Spleen (tissue), 11 donors: ENCODE results near the gene GDF2. TPM values are rescaled to one million over a fixed set of nuclear protein-coding genes. Genes with fewer than 3 reads are reported as not detected.

ENCODE experiments used
- DNase-seq: peaks from one replicate; pipeline ENCODE4 v3.0.0-alpha.2; 2020
- H3K27ac ChIP-seq, 8 donors: fragments of 200-600 bp; sonication (generic) in 7 of 8; 1 replicate in 4 of 8; 2 replicates in 4 of 8; pipeline versions ENCODE4 v1.5.0 to v1.8.0; 2016 to 2021; ENCODE audit warnings: inconsistent platforms in 4 of 8, mild to moderate bottlenecking in 4 of 8, moderate library complexity in 1 of 8
- H3K27me3 ChIP-seq, 7 donors: fragments of 200-600 bp; sonication (generic) in 6 of 7; replicated peaks in 1 of 7; 1 replicate in 4 of 7; 2 replicates in 3 of 7; pipeline versions ENCODE4 v1.5.0 to v1.8.0; 2016 to 2021; ENCODE audit warnings: inconsistent platforms in 3 of 7, mild to moderate bottlenecking in 1 of 7
- H3K36me3 ChIP-seq, 6 donors: fragments of 200-600 bp; sonication (generic) in 5 of 6; 1 replicate in 4 of 6; 2 replicates in 2 of 6; pipeline versions ENCODE4 v1.5.0 to v1.8.0; 2016 to 2021; ENCODE audit warnings: inconsistent platforms in 2 of 6
- H3K4me1 ChIP-seq, 6 donors: fragments of 200-600 bp; sonication (generic) in 5 of 6; 1 replicate in 3 of 6; 2 replicates in 3 of 6; pipeline versions ENCODE4 v1.5.0 to v1.8.0; 2016 to 2021; ENCODE audit warnings: inconsistent platforms in 3 of 6
- H3K4me3 ChIP-seq, 8 donors: fragments of 200-600 bp; sonication (generic) in 7 of 8; 1 replicate in 4 of 8; 2 replicates in 4 of 8; pipeline versions ENCODE4 v1.5.0 to v1.8.0; 2016 to 2021; ENCODE audit warnings: inconsistent platforms in 4 of 8, mild to moderate bottlenecking in 4 of 8, moderate library complexity in 2 of 8
- H3K9me3 ChIP-seq, 8 donors: fragments of 200-600 bp; sonication (generic) in 7 of 8; 1 replicate in 4 of 8; 2 replicates in 4 of 8; pipeline versions ENCODE4 v1.5.0 to v1.8.0; 2016 to 2021; ENCODE audit warnings: inconsistent platforms in 4 of 8
- CTCF ChIP-seq, 11 experiments: fragments of 200-600 bp in 7 of 11; fragments of 450-650 bp in 4 of 11; sonication (generic) in 4 of 11; IDR thresholded peaks in 8 of 11; conservative IDR thresholded peaks in 3 of 11; 1 replicate in 7 of 11; 2 replicates in 4 of 11; pipeline versions ENCODE4 v1.4.0 to v1.8.0; 2016 to 2021; ENCODE audit warnings: antibody characterized with exemption in 11 of 11, inconsistent platforms in 4 of 11, mild to moderate bottlenecking in 1 of 11
- POLR2A ChIP-seq, 3 donors: fragments of 450-650 bp; IDR thresholded peaks; one replicate each; pipeline ENCODE4 v1.5.1; 2017; ENCODE audit warnings: antibody characterized with exemption in 3 of 3, mild to moderate bottlenecking in 1 of 3
- POLR2AphosphoS5 ChIP-seq, 3 donors: sonication (generic); formaldehyde crosslinking; IDR thresholded peaks; one replicate each; pipeline ENCODE4 v1.5.1; 2017; ENCODE audit warnings: antibody characterized with exemption in 3 of 3
- WGBS, 5 donors: extraction: QIAGEN DNeasy Blood & Tissue Kit in 3 of 5; methylation state at CpG; one replicate each; pipeline versions ENCODE4 v1.1.5 to v1.1.7; 2013 to 2018; 5-methylcytosine and 5-hydroxymethylcytosine counted together
- intact Hi-C: fragments of 100-400 bp; cut with DNase I; formaldehyde crosslinking; loops from one replicate; pipeline ENCODE4 v1.15.0; 2023; ENCODE audit warnings: low total_unique reads
- polyA plus RNA-seq, 3 donors: library from polyadenylated mRNA; stranded (reverse); fragments of 200-250 nt; gene quantifications; one replicate each; pipeline ENCODE4 v1.2.1, GENCODE V29; 2013
- total RNA-seq, 7 donors: library from RNA; depleted of rRNA in 3 of 7; stranded (reverse); fragments of >200 nt in 3 of 7; fragmentation: NEBNext Ultra II Directional in 4 of 7; extraction: Animal tissue kit (Norgen Biotek cat#: 25700) in 4 of 7; gene quantifications; one replicate each; pipeline versions ENCODE4 v1.1.0 to v1.2.1, GENCODE V29; 2016 to 2021
- donor health status: healthy with polysubstance abuse.
- donor health status: DM: no; HTN: no; CAD: no; lungs with moderate emphysema.
- donor health status: DM: no; HTN: no; CAD: no.
- donor health status: Bipolar disorder and iron deficiency.
- donor health status: healthy.
- donor health status: DM: no; HTN: no; CAD: no.
- donor health status: DM: yes; HTN: yes; CAD: no.

GDF2 gene
- total and polyA plus RNA-seq, 10 donors: not detected

DNA sequence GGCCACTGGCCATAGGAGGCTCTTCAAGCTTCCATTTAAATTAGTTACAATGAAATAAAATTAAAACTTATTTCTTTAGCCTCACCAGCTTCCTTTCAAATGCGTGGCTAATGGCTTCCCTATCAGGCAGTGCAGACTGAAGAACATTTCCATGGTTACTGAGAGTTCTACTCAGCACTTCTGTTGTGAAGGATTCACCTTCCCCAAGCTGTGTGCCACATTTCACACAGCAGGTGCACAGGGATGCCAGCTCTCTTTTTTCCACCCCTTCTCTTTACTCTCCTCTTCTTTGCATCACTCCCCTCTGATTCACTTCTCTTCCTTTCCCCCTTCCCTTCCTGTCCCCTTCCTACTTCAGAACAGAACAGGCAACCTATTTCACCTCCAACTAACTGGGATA lies 833 bp downstream of the GDF2 start:
- H3K4me1 ChIP-seq: no peaks in the 10 kb centered on the region
- intact Hi-C loops: no loop called here
- peaks cover 0 to 17% (median 0%) of the 10 kb centered on the region in 7 donors for H3K27me3 ChIP-seq
- WGBS, 5 donors: 56 to 82% (median 72%) methylated on average over 1 of the region's 1 CpG
- H3K36me3 ChIP-seq: no peaks in the 10 kb centered on the region
- no peak overlapping the region for H3K4me3 ChIP-seq
- TF ChIP-seq POLR2A (IDR thresholded peaks at IDR 0.05) (no peak), POLR2AphosphoS5 (IDR thresholded peaks at IDR 0.05) (no peak), CTCF (IDR thresholded peaks at IDR 0.05 in 8 of 11, conservative IDR thresholded peaks at IDR 0.05 in 3 of 11) (no peak)
- H3K9me3 ChIP-seq: no peaks in the 10 kb centered on the region
- no peak overlapping the region for H3K27ac ChIP-seq
- DNase-seq: no peak

GRCh38 chr10:47323636-47324296 lies 1.5 kb downstream of the GDF2 start:
- no peak overlapping the region for H3K4me3 ChIP-seq
- intact Hi-C loops: no loop called here
- no peak overlapping the region for H3K27ac ChIP-seq
- no peaks in the 10 kb centered on the region for H3K36me3 ChIP-seq
- no peak for DNase-seq
- H3K27me3 ChIP-seq: peaks cover 0 to 17% (median 0%) of the 10 kb centered on the region in 7 donors
- WGBS, 5 donors: 60 to 73% (median 62%) methylated on average over 4 to 5 of the region's 5 CpGs
- no peak for TF ChIP-seq POLR2A (IDR thresholded peaks at IDR 0.05)
- no peak for TF ChIP-seq CTCF (IDR thresholded peaks at IDR 0.05 in 8 of 11, conservative IDR thresholded peaks at IDR 0.05 in 3 of 11)
- TF ChIP-seq POLR2AphosphoS5 (IDR thresholded peaks at IDR 0.05): no peak
- H3K4me1 ChIP-seq: no peaks in the 10 kb centered on the region
- H3K9me3 ChIP-seq: no peaks in the 10 kb centered on the region

DNA sequence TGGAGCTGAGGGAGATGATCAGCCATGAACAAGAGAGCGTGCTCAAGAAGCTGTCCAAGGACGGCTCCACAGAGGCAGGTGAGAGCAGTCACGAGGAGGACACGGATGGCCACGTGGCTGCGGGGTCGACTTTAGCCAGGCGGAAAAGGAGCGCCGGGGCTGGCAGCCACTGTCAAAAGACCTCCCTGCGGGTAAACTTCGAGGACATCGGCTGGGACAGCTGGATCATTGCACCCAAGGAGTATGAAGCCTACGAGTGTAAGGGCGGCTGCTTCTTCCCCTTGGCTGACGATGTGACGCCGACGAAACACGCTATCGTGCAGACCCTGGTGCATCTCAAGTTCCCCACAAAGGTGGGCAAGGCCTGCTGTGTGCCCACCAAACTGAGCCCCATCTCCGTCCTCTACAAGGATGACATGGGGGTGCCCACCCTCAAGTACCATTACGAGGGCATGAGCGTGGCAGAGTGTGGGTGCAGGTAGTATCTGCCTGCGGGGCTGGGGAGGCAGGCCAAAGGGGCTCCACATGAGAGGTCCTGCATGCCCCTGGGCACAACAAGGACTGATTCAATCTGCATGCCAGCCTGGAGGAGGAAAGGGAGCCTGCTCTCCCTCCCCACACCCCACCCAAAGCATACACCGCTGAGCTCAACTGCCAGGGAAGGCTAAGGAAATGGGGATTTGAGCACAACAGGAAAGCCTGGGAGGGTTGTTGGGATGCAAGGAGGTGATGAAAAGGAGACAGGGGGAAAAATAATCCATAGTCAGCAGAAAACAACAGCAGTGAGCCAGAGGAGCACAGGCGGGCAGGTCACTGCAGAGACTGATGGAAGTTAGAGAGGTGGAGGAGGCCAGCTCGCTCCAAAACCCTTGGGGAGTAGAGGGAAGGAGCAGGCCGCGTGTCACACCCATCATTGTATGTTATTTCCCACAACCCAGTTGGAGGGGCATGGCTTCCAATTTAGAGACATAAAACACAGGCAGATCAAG lies 3.3 kb downstream of the GDF2 start:
- no peak for DNase-seq
- WGBS, 5 donors: 92 to 95% (median 93%) methylated on average over 30 of the region's 30 CpGs
- H3K36me3 ChIP-seq: no peaks in the 10 kb centered on the region
- H3K9me3 ChIP-seq: no peaks in the 10 kb centered on the region
- no peak overlapping the region for H3K27ac ChIP-seq
- H3K4me3 ChIP-seq: no peak overlapping the region
- no peaks in the 10 kb centered on the region for H3K4me1 ChIP-seq
- peaks cover 0 to 17% (median 0%) of the 10 kb centered on the region in 7 donors for H3K27me3 ChIP-seq
- intact Hi-C loops: no loop called here
- TF ChIP-seq CTCF (IDR thresholded peaks at IDR 0.05 in 8 of 11, conservative IDR thresholded peaks at IDR 0.05 in 3 of 11) (no peak), POLR2AphosphoS5 (IDR thresholded peaks at IDR 0.05) (no peak), POLR2A (IDR thresholded peaks at IDR 0.05) (no peak)
